HCT116 (cell line): ENCODE data around the gene RNF128. TPM values are rescaled to one million over a fixed set of nuclear protein-coding genes. Genes with fewer than 3 reads are reported as not detected.

ENCODE experiments used
- ATAC-seq: fragments of 200-7000 bp; cut with Tn5 transposase; 2 replicates; pipeline ENCODE4 v1.9.1; 2020; ENCODE audit warnings: mild to moderate bottlenecking, moderate library complexity
- BruUV-seq: library from RNA; stranded (reverse); fragments of 400-500 nt; replicated peaks from 2 replicates; lab custom pipeline; 2021; lab: Mats Ljungman, UMichigan
- CTCF ChIA-PET: fragments of 300-600 bp; sonication (Branson Sonifier 250); formaldehyde crosslinking; loops from one replicate; lab custom pipeline; 2021; ENCODE audit warnings: antibody characterized with exemption; lab: Charles Lee
- POLR2A ChIA-PET: fragments of 300-600, 350-600 bp; sonication (Branson Sonifier 250); formaldehyde crosslinking; loops from one replicate; lab custom pipeline; 2021; ENCODE audit warnings: antibody characterized with exemption; lab: Charles Lee
- RAD21 ChIA-PET, 2 experiments: fragments of 300-600 bp; sonication (Branson Sonifier 250); formaldehyde crosslinking; loops; one replicate each; lab custom pipeline; 2023; ENCODE audit warnings: low total read pairs in 2 of 2; ENCODE audit not compliant: uncharacterized antibody in 2 of 2, unreplicated experiment in 2 of 2, low non-redundant PET in 1 of 2; lab: Charles Lee
- DNase-seq: peaks from one replicate; pipeline ENCODE4 v3.0.0-alpha.2; 2010; ENCODE audit warnings: low read depth, low spot score
- H2AFZ ChIP-seq: fragments of 200-600 bp; shearing (Covaris generic), sonication (generic); 2 replicates; pipeline ENCODE4 v1.6.1; 2017; ENCODE audit warnings: low read depth, mixed run types, mixed read lengths, antibody characterized with exemption, low read length; ENCODE audit not compliant: poor library complexity, severe bottlenecking
- H3K27ac ChIP-seq: 2 replicates; pipeline ENCODE4 v1.5.1; 2012; ENCODE audit warnings: low read depth, low read length
- H3K27me3 ChIP-seq: fragments of 200-600 bp; sonication (generic); 2 replicates; pipeline ENCODE4 v1.6.1; 2016; ENCODE audit warnings: mixed run types, low read length, mixed read lengths; ENCODE audit not compliant: insufficient read depth
- H3K36me3 ChIP-seq, 2 experiments: fragments of 200-500 bp in 1 of 2; fragments of 200-600 bp in 1 of 2; sonication (Bioruptor generic) in 1 of 2; sonication (generic) in 1 of 2; 2 replicates each; pipeline versions ENCODE4 v1.5.1 to v1.6.1; 2014 to 2016; ENCODE audit warnings: low read length in 2 of 2, inconsistent platforms in 1 of 2, mixed read lengths in 1 of 2, mixed run types in 1 of 2; ENCODE audit not compliant: insufficient read depth in 2 of 2, control insufficient read depth in 1 of 2
- H3K4me1 ChIP-seq, 2 experiments: fragments of 200-600 bp in 1 of 2; sonication (generic) in 1 of 2; 2 replicates each; pipeline versions ENCODE4 v1.5.1 to v1.6.1; 2012 to 2017; ENCODE audit warnings: low read length in 2 of 2, inconsistent platforms in 1 of 2, mild to moderate bottlenecking in 1 of 2, mixed read lengths in 1 of 2, mixed run types in 1 of 2, moderate library complexity in 1 of 2; ENCODE audit not compliant: insufficient read depth in 2 of 2, control insufficient read depth in 1 of 2
- H3K4me2 ChIP-seq: fragments of 200-600 bp; sonication (generic); 2 replicates; pipeline ENCODE4 v1.6.1; 2017; ENCODE audit warnings: mixed run types, low read length, mixed read lengths
- H3K4me3 ChIP-seq, 2 experiments: fragments of 200-600 bp in 1 of 2; sonication (generic) in 1 of 2; replicated peaks in 1 of 2; 2 replicates each; pipeline ENCODE4 v1.5.1; 2011 to 2016; ENCODE audit warnings: low read length in 2 of 2, control low read depth in 1 of 2, low read depth in 1 of 2, mild to moderate bottlenecking in 1 of 2, mixed read lengths in 1 of 2, mixed run types in 1 of 2
- H3K79me2 ChIP-seq: fragments of 200-600 bp; sonication (generic); 2 replicates; pipeline ENCODE4 v1.6.1; 2017; ENCODE audit warnings: mild to moderate bottlenecking, mixed run types, low read length, moderate library complexity, mixed read lengths; ENCODE audit not compliant: insufficient read depth
- H3K9ac ChIP-seq: fragments of 200-600 bp; sonication (generic); 2 replicates; pipeline ENCODE4 v1.6.1; 2016; ENCODE audit warnings: low read length, mixed read lengths
- H3K9me2 ChIP-seq: fragments of 200-600 bp; sonication (generic), shearing (Covaris generic); 2 replicates; pipeline ENCODE4 v1.6.1; 2017; ENCODE audit warnings: mixed run types, mild to moderate bottlenecking, moderate library complexity; ENCODE audit not compliant: insufficient read depth
- H3K9me3 ChIP-seq, 2 experiments: fragments of 200-500 bp in 1 of 2; fragments of 200-600 bp in 1 of 2; sonication (Bioruptor generic) in 1 of 2; sonication (generic) in 1 of 2; 2 replicates each; pipeline ENCODE4 v1.6.1; 2014 to 2017; ENCODE audit warnings: low read length in 2 of 2, mixed read lengths in 2 of 2, inconsistent platforms in 1 of 2, low read depth in 1 of 2, mild to moderate bottlenecking in 1 of 2, mixed run types in 1 of 2, moderate library complexity in 1 of 2; ENCODE audit not compliant: control insufficient read depth in 1 of 2, insufficient read depth in 1 of 2
- H4K20me1 ChIP-seq: fragments of 200-600 bp; sonication (generic), shearing (Covaris generic); 2 replicates; pipeline ENCODE4 v1.6.1; 2017; ENCODE audit warnings: mixed run types, mild to moderate bottlenecking, moderate library complexity; ENCODE audit not compliant: insufficient read depth
- CBX3 ChIP-seq: IDR thresholded peaks from 2 replicates; pipeline ENCODE4 v1.6.1; 2012; ENCODE audit warnings: low read depth
- EZH2phosphoT487 ChIP-seq: fragments of 200-600 bp; IDR thresholded peaks from 2 replicates; pipeline ENCODE4 v1.6.1; 2018; ENCODE audit warnings: antibody characterized with exemption, borderline replicate concordance
- POLR2AphosphoS5 ChIP-seq: IDR thresholded peaks from 2 replicates; pipeline ENCODE4 v1.6.1; 2011; ENCODE audit warnings: mild to moderate bottlenecking, low read depth, low read length, moderate library complexity
- RAD21 ChIP-seq: IDR thresholded peaks from 2 replicates; pipeline ENCODE4 v1.6.1; 2012; ENCODE audit warnings: low read depth, mild to moderate bottlenecking
- SP1 ChIP-seq: IDR thresholded peaks from 2 replicates; pipeline ENCODE4 v1.6.1; 2012; ENCODE audit warnings: low read depth
- SRF ChIP-seq: IDR thresholded peaks from 2 replicates; pipeline ENCODE4 v1.6.1; 2012; ENCODE audit warnings: low read depth
- TCF7L2 ChIP-seq: IDR thresholded peaks from 2 replicates; pipeline ENCODE4 v1.7.0; 2011; ENCODE audit warnings: borderline replicate concordance, inconsistent platforms; ENCODE audit not compliant: insufficient read depth, insufficient read length; ENCODE audit errors: extremely low read depth
- ZBTB33 ChIP-seq: IDR thresholded peaks from 2 replicates; pipeline ENCODE4 v1.6.1; 2011; ENCODE audit warnings: mild to moderate bottlenecking, low read length, moderate library complexity; ENCODE audit not compliant: insufficient replicate concordance; ENCODE audit errors: extremely low read depth
- intact Hi-C: fragments of 100-400 bp; cut with micrococcal nuclease; formaldehyde crosslinking; loops from 2 replicates; pipeline ENCODE4 v1.10.0; 2022
- total RNA-seq: library from RNA; stranded (reverse); gene quantifications from one replicate; pipeline ENCODE4 v1.2.1, GENCODE V29; 2021; ENCODE audit not compliant: unreplicated experiment
- TF ChIP-seq, protein P1 (sequence below): IDR thresholded peaks from 2 replicates; pipeline ENCODE4 v1.6.1; 2012
- TF ChIP-seq, protein P2 (sequence below): IDR thresholded peaks from 2 replicates; pipeline ENCODE4 v1.6.1; 2012; ENCODE audit warnings: low read depth

Gene RNF128
- total RNA-seq, 1 experiment from 2014 or later, result 5.8 TPM

DNA sequence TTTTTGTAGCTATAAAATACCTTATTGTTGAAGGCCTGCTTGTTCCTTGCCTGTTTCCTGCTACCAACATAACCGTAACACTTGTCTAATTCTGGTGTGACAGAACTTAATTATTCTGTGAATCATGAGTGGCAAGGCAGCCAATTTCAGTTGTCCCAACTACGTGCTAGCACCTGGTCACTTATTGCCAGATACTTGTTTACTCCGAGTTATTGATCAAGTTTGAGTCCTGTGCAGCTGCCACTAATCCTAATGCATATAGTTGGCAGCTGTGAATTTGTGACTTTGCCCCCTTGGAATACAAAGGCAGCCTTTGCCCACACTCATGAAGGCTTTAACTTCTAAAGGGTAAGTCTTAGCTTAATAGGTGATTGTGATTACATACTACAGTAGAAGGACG is 7.8 kb upstream of the RNF128 start:
- Histone ChIP-seq H3K9me3 (no peaks in the 10 kb centered on the region), H3K4me1 (no peaks in the 10 kb centered on the region), H3K36me3 (no peaks in the 10 kb centered on the region), H3K27me3 (no peaks in the 10 kb centered on the region), H3K4me3 (no peak overlapping the region), H2AFZ (no peak overlapping the region), H3K79me2 (no peaks in the 10 kb centered on the region), H3K9me2 (no peaks in the 10 kb centered on the region), H4K20me1 (no peaks in the 10 kb centered on the region), H3K4me2 (no peak overlapping the region), H3K9ac (no peak overlapping the region), H3K27ac (no peak overlapping the region)
- DNase-seq (no peak), ATAC-seq (no peak)
- TF ChIP-seq, protein P1, sequence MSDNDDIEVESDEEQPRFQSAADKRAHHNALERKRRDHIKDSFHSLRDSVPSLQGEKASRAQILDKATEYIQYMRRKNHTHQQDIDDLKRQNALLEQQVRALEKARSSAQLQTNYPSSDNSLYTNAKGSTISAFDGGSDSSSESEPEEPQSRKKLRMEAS, result no peak
- TF ChIP-seq POLR2AphosphoS5, result no peak
- no peak for TF ChIP-seq RAD21
- TF ChIP-seq EZH2phosphoT487, result no peak
- TF ChIP-seq TCF7L2, result no peak
- no peak for TF ChIP-seq SRF
- no peak for TF ChIP-seq CBX3
- no peak for TF ChIP-seq SP1
- TF ChIP-seq, protein P2, sequence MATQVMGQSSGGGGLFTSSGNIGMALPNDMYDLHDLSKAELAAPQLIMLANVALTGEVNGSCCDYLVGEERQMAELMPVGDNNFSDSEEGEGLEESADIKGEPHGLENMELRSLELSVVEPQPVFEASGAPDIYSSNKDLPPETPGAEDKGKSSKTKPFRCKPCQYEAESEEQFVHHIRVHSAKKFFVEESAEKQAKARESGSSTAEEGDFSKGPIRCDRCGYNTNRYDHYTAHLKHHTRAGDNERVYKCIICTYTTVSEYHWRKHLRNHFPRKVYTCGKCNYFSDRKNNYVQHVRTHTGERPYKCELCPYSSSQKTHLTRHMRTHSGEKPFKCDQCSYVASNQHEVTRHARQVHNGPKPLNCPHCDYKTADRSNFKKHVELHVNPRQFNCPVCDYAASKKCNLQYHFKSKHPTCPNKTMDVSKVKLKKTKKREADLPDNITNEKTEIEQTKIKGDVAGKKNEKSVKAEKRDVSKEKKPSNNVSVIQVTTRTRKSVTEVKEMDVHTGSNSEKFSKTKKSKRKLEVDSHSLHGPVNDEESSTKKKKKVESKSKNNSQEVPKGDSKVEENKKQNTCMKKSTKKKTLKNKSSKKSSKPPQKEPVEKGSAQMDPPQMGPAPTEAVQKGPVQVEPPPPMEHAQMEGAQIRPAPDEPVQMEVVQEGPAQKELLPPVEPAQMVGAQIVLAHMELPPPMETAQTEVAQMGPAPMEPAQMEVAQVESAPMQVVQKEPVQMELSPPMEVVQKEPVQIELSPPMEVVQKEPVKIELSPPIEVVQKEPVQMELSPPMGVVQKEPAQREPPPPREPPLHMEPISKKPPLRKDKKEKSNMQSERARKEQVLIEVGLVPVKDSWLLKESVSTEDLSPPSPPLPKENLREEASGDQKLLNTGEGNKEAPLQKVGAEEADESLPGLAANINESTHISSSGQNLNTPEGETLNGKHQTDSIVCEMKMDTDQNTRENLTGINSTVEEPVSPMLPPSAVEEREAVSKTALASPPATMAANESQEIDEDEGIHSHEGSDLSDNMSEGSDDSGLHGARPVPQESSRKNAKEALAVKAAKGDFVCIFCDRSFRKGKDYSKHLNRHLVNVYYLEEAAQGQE, result no peak
- no peak for TF ChIP-seq ZBTB33
- intact Hi-C loops, result no loop called here
- ChIA-PET POLR2A (no interaction called here), CTCF (no interaction called here), RAD21 (no interaction called here)
- no TSS peak for BruUV-seq
